ENCODE measurements around the gene NCCRP1.

Gene NCCRP1

GRCh38 chr19:39164289-39164688 is 32.5 kb upstream of the NCCRP1 start:
- no peak for DNase-seq (ENCODE audit: low read depth in 3 of 3, low spot score in 1 of 3)

GRCh38 chr19:39165857-39166256 is 30.9 kb upstream of the NCCRP1 start:
- DNase-seq (ENCODE audit: low read depth in 3 of 3, low spot score in 1 of 3), result no peak

GRCh38 chr19:39166571-39167391 is 30.0 kb upstream of the NCCRP1 start:
- no peak for DNase-seq (ENCODE audit: low read depth in 3 of 3, low spot score in 1 of 3)

GRCh38 chr19:39167461-39168257 is 29.1 kb upstream of the NCCRP1 start:
- DNase-seq (ENCODE audit: low read depth in 3 of 3, low spot score in 1 of 3), result no peak

- DNase-seq (ENCODE audit: low read depth in 3 of 3, low spot score in 1 of 3), result no peak
These were observed 28.3 kb upstream of the NCCRP1 start for GRCh38 chr19:39168258-39169142.

GRCh38 chr19:39169143-39169810 is 27.5 kb upstream of the NCCRP1 start:
- no peak for DNase-seq (ENCODE audit: low read depth in 3 of 3, low spot score in 1 of 3)

DNA sequence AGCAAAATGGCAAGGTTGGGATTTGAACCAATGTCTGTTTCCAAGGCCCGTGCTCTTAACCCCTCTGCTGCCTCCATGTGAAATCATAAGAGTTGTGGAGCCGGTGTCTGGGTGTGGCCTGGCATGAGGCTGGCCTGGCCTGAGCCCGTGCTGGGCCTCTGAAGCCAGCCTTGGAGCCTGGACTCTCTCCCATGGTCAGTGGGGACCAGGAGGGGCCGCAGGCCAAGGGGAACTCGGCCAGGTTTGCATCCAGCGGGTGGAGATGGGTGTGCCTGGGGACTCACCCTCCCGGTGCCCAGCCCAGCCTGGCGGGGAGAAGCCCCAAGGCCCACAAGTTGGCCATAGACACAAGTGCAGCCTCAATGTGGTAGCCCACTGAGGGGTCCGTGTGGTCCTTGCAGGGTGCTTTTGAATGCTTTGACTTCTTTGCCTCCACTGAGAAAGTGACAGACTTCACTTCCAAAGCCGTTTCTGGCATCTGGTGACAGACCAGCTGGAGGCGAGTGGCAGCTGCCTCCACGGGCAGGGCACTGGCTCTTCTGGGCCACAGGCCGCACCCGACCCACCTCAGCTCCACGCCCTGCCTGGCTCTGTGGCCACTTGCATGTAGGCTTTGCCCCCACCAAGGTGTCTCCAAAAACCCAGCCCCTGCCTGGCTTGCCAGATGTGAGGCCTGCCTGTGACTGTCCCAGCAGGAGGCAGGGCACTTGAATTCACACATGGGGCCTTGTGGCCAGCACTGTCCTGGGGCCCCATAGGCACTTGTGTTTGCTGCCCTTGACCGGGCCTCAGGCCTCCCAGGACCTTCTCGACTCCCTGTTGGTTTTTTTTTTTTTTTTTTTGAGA is 26.2 kb upstream of the NCCRP1 start:
- no peak for DNase-seq (ENCODE audit: low read depth in 3 of 3, low spot score in 1 of 3)

- DNase-seq (ENCODE audit: low read depth in 3 of 3, low spot score in 1 of 3), result no peak
These were observed 25.0 kb upstream of the NCCRP1 start for GRCh38 chr19:39171479-39172465.

GRCh38 chr19:39172700-39173501 is 23.9 kb upstream of the NCCRP1 start:
- DNase-seq (ENCODE audit: low read depth in 3 of 3, low spot score in 1 of 3), result no peak

- no peak for DNase-seq (ENCODE audit: low read depth in 3 of 3, low spot score in 1 of 3)
These were observed 23.2 kb upstream of the NCCRP1 start for GRCh38 chr19:39173502-39173991.

DNA sequence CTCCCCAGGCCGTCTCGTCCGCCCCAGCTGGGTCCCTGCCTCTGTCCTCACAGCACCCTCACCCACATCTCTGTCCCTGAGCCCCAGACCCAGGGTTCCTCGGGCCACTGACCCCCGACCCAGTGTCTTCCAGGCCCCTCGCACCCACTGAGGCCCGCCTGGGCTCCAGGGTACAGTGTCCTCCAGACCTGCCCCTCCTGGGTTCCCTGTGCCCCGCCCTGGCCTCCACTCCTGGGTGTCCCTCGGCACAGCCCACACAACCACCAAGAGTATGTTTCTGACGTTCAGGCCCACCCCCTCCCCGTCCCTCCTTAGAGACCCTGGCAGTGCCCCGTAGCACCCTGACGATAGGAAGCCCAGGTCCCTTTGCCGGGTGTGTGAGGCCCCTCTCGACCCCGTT is 22.6 kb upstream of the NCCRP1 start:
- DNase-seq (ENCODE audit: low read depth in 3 of 3, low spot score in 1 of 3), result no peak

GRCh38 chr19:39174558-39175544 is 21.9 kb upstream of the NCCRP1 start:
- no peak for DNase-seq (ENCODE audit: low read depth in 3 of 3, low spot score in 1 of 3)

GRCh38 chr19:39175564-39175963 is 21.2 kb upstream of the NCCRP1 start:
- no peak for DNase-seq (ENCODE audit: low read depth in 3 of 3, low spot score in 1 of 3)

DNA sequence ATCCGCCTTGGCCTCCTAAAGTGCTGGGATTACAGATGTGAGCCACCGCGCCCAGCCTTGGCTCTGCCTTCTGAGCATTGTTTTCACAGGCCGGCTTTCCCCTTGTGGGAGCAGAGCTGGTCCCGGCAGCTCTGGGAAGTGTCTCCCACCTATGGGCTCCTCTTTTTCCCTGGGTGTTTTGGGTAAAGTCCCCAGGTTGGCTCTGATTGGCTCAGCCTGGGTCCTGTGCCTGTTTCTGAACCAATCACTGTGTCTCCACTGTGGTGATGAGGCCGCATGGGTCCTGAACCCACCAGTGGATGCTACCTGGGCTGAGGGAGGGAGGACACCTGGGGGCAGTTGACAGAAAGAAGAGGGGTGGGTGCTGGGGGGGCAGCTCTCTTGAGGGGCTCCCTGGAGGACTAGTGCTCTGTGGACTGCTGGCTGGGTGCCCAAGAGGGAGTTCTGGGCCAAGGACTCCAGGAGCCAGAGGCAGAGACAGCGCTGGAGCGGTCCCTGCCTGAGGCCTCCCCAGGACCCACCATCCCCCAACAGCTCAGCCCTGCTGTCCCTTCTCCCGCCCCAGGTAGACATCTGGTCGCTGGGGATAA is 19.6 kb upstream of the NCCRP1 start:
- no peak for DNase-seq (ENCODE audit: low read depth in 3 of 3, low spot score in 1 of 3)

DNA sequence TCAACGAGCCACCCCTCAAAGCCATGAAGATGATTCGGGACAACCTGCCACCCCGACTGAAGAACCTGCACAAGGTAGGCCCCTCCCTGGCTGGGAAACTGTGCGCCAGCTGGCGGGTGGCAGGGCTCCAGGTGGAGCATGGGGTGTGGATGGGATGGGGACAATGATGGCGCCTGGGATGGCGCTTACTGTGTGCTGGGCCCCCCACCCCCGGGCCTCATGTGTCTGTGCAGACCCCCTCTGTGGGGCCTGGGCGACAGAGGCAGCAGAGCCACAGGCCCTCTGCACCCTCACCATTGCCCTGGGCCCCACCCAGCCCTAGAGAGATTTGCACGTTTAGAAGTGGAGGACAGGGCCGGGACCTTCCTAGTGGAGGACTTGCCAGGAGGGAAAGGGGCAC is 19.0 kb upstream of the NCCRP1 start:
- DNase-seq (ENCODE audit: low read depth in 3 of 3, low spot score in 1 of 3), result no peak
